Vagina (tissue), 2 donors: Measurements from ENCODE around the gene SPAG9.

Experiments used
- CTCF ChIP-seq, 3 experiments: fragments of 450-650 bp in 2 of 3; fragments of 200-600 bp in 1 of 3; sonication (generic) in 1 of 3; IDR thresholded peaks; one replicate each; pipeline ENCODE4 v1.5.1; 2017 to 2019; ENCODE audit warnings: antibody characterized with exemption in 3 of 3, mild to moderate bottlenecking in 2 of 3, moderate library complexity in 2 of 3
- POLR2AphosphoS5 ChIP-seq, 2 donors: sonication (generic); formaldehyde crosslinking; IDR thresholded peaks; one replicate each; pipeline ENCODE4 v1.9.0; 2017; ENCODE audit warnings: antibody characterized with exemption in 2 of 2, mild to moderate bottlenecking in 2 of 2, low read depth in 1 of 2; ENCODE audit not compliant: insufficient read depth in 1 of 2

DNA sequence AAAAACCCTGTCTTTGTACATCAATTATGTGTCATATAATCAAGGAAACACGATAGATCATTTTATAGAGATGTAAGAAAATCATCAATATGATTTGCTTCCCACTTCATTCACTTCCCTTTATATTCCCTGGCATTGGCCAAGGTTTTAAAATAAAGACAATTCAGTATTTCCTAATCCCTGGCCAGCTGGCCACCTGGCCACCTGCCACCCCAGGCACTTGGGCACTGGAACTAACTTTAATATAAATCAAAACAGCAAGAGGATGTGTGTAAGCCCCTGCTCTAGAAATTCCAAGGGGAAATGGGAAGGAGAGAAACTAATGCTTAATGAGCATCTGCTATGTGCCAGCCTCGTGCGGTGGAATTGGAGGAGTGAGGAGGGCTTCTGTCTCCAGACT is 195.9 kb downstream of the SPAG9 start:
- TF ChIP-seq POLR2AphosphoS5 (IDR thresholded peaks at IDR 0.05; ENCODE audit: insufficient read depth in 1 of 2, low read depth in 1 of 2) (no peak), CTCF (IDR thresholded peaks at IDR 0.05) (no peak)
